ENCODE results near the gene MACROD2. TPM values are rescaled to one million over a fixed set of nuclear protein-coding genes. Genes with fewer than 3 reads are reported as not detected.

The MACROD2 gene
- total RNA-seq, 1 experiment from 2014 or later: 3.7 TPM

- POLR2A ChIA-PET: no interaction called here
- RAD21 ChIA-PET (ENCODE audit: low non-redundant PET in 1 of 2, low total read pairs in 2 of 2, uncharacterized antibody in 2 of 2, unreplicated experiment in 2 of 2): no interaction called here
Observed at GRCh38 chr20:15476781-15477180, 1481.5 kb downstream of the MACROD2 start.

More at GRCh38 chr20:15476781-15477180, 1481.5 kb downstream of the MACROD2 start:
- peaks cover 0 to 9% of the 10 kb centered on the region in 2 experiments; a peak in 2 of 4 replicates for H3K9me3 ChIP-seq (ENCODE audit: control insufficient read depth in 1 of 2, insufficient read depth in 1 of 2, low read depth in 1 of 2, low read length in 2 of 2)
- CTCF ChIA-PET: no interaction called here
- no peaks in the 10 kb centered on the region for H3K79me2 ChIP-seq (ENCODE audit: insufficient read depth, low read length)
- no peaks in the 10 kb centered on the region for H4K20me1 ChIP-seq (ENCODE audit: insufficient read depth)
- no peaks in the 10 kb centered on the region for H3K36me3 ChIP-seq (ENCODE audit: control insufficient read depth in 1 of 2, insufficient read depth in 2 of 2, low read length in 2 of 2)
- H3K27me3 ChIP-seq (ENCODE audit: insufficient read depth, low read length): no peaks in the 10 kb centered on the region
- no peak overlapping the region for H3K27ac ChIP-seq (ENCODE audit: low read depth, low read length)
- no peaks in the 10 kb centered on the region for H3K9me2 ChIP-seq (ENCODE audit: insufficient read depth)
- BruUV-seq (replicated peaks): no TSS peak
- H3K4me3 ChIP-seq (replicated peaks in 1 of 2; ENCODE audit: low read depth in 1 of 2, low read length in 2 of 2): no peak overlapping the region
- no peak overlapping the region for H3K9ac ChIP-seq (ENCODE audit: low read length)
- TF ChIP-seq MAX (IDR thresholded peaks at IDR 0.05) (no peak), ZBTB33 (IDR thresholded peaks at IDR 0.05; ENCODE audit: extremely low read depth, insufficient replicate concordance, low read length) (no peak), YY1 (IDR thresholded peaks at IDR 0.05; ENCODE audit: extremely low read depth, insufficient replicate concordance, low read depth, low read length) (no peak), ATF3 (IDR thresholded peaks at IDR 0.05) (no peak), EZH2 (IDR thresholded peaks at IDR 0.05) (no peak), CTCF (IDR thresholded peaks at IDR 0.05 in 2 of 3, conservative IDR thresholded peaks at IDR 0.05 in 1 of 3; ENCODE audit: borderline replicate concordance in 1 of 3, insufficient read depth in 1 of 3, low read depth in 2 of 3, low read length in 2 of 3) (no peak), ZNF274 (IDR thresholded peaks at IDR 0.05; ENCODE audit: low read depth, low read length) (no peak), POLR2AphosphoS5 (IDR thresholded peaks at IDR 0.05; ENCODE audit: low read depth, low read length) (no peak), SP1 (IDR thresholded peaks at IDR 0.05; ENCODE audit: low read depth) (no peak), CEBPB (IDR thresholded peaks at IDR 0.05; ENCODE audit: low read depth) (no peak), SRF (IDR thresholded peaks at IDR 0.05; ENCODE audit: low read depth) (no peak), ELF1 (IDR thresholded peaks at IDR 0.05; ENCODE audit: borderline replicate concordance, low read depth) (no peak), REST (IDR thresholded peaks at IDR 0.05; ENCODE audit: low read depth) (no peak), EZH2phosphoT487 (IDR thresholded peaks at IDR 0.05; ENCODE audit: borderline replicate concordance) (no peak), EGR1 (IDR thresholded peaks at IDR 0.05; ENCODE audit: low read depth) (no peak), POLR2A (IDR thresholded peaks at IDR 0.05; ENCODE audit: borderline replicate concordance, extremely low read depth, insufficient read depth, insufficient read length) (no peak), JUND (IDR thresholded peaks at IDR 0.05) (no peak), RAD21 (IDR thresholded peaks at IDR 0.05; ENCODE audit: low read depth) (no peak)
- no peaks in the 10 kb centered on the region for H3K4me1 ChIP-seq (ENCODE audit: control insufficient read depth in 1 of 2, insufficient read depth in 2 of 2, low read length in 2 of 2)
- H2AFZ ChIP-seq (ENCODE audit: low read depth, low read length, poor library complexity, severe bottlenecking): no peak overlapping the region
- ATAC-seq: no peak
- intact Hi-C loops (cut with micrococcal nuclease): no loop called here
- no peak for DNase-seq (ENCODE audit: low read depth, low spot score)
- H3K4me2 ChIP-seq (ENCODE audit: low read length): no peak overlapping the region

All from HCT116 (cell line).